GM18870 (cell line): Measurements from ENCODE around the gene SPTLC1.
"Not testable (repeated sequence)": the region's sequence is repeated elsewhere in the genome, so short reads cannot be mapped to it uniquely, and the experiment has no call there.

ENCODE experiments used
- ATAC-seq: cut with Tn5 transposase; IDR thresholded peaks from one replicate; pipeline ENCODE4 v1.9.1; 2021; ENCODE audit warnings: moderate library complexity; ENCODE audit not compliant: unreplicated experiment

SPTLC1 gene

GRCh38 chr9:92115071-92115858 is at the start of gene SPTLC1:
SPTLC1 (minus strand) TSS chr9:92115413; CDS start chr9:92115370, 43 bp downstream.
- ATAC-seq = peak; percentile 90

- no peak for ATAC-seq
Measured at GRCh38 chr9:92164975-92165374, 49.8 kb upstream of the SPTLC1 start.

- ATAC-seq = no peak
Measured at GRCh38 chr9:92164490-92164889, 49.3 kb upstream of the SPTLC1 start.

- no peak for ATAC-seq
Measured at GRCh38 chr9:92163276-92163675, 48.1 kb upstream of the SPTLC1 start.

GRCh38 chr9:92160786-92161185 is 45.6 kb upstream of the SPTLC1 start:
- ATAC-seq = no peak

GRCh38 chr9:92159058-92159457 is 43.8 kb upstream of the SPTLC1 start:
- ATAC-seq = no peak

- ATAC-seq = no peak
Measured at GRCh38 chr9:92158097-92158601, 42.9 kb upstream of the SPTLC1 start.

- not testable (repeated sequence) for ATAC-seq
Measured at GRCh38 chr9:92155736-92156135, 40.5 kb upstream of the SPTLC1 start.

- ATAC-seq = no peak
Measured at GRCh38 chr9:92155221-92155620, 40.0 kb upstream of the SPTLC1 start.

GRCh38 chr9:92153466-92154415 is 38.5 kb upstream of the SPTLC1 start:
- ATAC-seq = not testable (repeated sequence)

- no peak for ATAC-seq
Measured at GRCh38 chr9:92151691-92152393, 36.6 kb upstream of the SPTLC1 start.

- not testable (repeated sequence) for ATAC-seq
Measured at GRCh38 chr9:92150501-92151470, 35.6 kb upstream of the SPTLC1 start.

- no peak for ATAC-seq
Measured at GRCh38 chr9:92147852-92148180, 32.6 kb upstream of the SPTLC1 start.

- ATAC-seq = peak; percentile 56
Measured at GRCh38 chr9:92147030-92147851, 32.0 kb upstream of the SPTLC1 start.

GRCh38 chr9:92146610-92147009 is 31.4 kb upstream of the SPTLC1 start:
- no peak for ATAC-seq

GRCh38 chr9:92145784-92146183 is 30.6 kb upstream of the SPTLC1 start:
- not testable (repeated sequence) for ATAC-seq

- no peak for ATAC-seq
Measured at GRCh38 chr9:92142329-92142728, 27.1 kb upstream of the SPTLC1 start.

- no peak for ATAC-seq
Measured at GRCh38 chr9:92141144-92142129, 26.2 kb upstream of the SPTLC1 start.
